A673 (cell line): ENCODE measurements around the gene STK33.

Source experiments
- EZH2 ChIP-seq: fragments of 200-600 bp; sonication (generic); IDR thresholded peaks from 2 replicates; pipeline ENCODE4 v1.6.1; 2017; ENCODE audit warnings: borderline replicate concordance, low read depth, mild to moderate bottlenecking, mixed read lengths, antibody characterized with exemption, low read length; ENCODE audit not compliant: poor library complexity, severe bottlenecking
- TF ChIP-seq, protein P1 (sequence below): fragments of 300-800, 200-600 bp; sonication (generic); conservative IDR thresholded peaks from 2 replicates; pipeline ENCODE4 v1.5.1; 2017; ENCODE audit warnings: low read depth, mild to moderate bottlenecking, antibody characterized with exemption, low read length, moderate library complexity, mixed read lengths

DNA sequence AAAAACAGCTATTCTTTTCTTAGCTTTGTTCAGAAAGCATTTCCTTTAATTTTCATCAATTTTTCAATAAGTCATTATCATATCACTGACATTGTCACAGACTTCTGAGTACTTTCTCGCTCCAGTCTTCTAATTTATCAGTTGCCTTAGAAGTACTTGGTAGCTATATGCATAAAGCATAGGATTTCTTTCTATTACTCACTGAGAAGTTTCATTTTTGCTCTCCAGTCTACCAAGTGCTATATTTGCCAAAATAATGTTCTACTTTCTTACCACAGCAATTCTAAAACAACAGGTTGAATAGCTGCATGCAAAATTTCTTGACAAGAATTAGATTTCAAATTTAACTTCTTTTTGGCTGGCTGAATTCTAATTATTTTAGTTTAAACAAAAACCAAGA is 116.3 kb downstream of the STK33 start:
- TF ChIP-seq, protein P1, sequence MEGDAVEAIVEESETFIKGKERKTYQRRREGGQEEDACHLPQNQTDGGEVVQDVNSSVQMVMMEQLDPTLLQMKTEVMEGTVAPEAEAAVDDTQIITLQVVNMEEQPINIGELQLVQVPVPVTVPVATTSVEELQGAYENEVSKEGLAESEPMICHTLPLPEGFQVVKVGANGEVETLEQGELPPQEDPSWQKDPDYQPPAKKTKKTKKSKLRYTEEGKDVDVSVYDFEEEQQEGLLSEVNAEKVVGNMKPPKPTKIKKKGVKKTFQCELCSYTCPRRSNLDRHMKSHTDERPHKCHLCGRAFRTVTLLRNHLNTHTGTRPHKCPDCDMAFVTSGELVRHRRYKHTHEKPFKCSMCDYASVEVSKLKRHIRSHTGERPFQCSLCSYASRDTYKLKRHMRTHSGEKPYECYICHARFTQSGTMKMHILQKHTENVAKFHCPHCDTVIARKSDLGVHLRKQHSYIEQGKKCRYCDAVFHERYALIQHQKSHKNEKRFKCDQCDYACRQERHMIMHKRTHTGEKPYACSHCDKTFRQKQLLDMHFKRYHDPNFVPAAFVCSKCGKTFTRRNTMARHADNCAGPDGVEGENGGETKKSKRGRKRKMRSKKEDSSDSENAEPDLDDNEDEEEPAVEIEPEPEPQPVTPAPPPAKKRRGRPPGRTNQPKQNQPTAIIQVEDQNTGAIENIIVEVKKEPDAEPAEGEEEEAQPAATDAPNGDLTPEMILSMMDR: no peak
- no peak for TF ChIP-seq EZH2
